Endothelial cell of umbilical vein (primary cell): ENCODE measurements around the gene RPS21. TPM values are rescaled to one million over a fixed set of nuclear protein-coding genes. Genes with fewer than 3 reads are reported as not detected.

Experiments
- BruUV-seq: library from RNA; stranded (reverse); fragments of 400-500 nt; replicated peaks from 2 replicates; lab custom pipeline; 2021; lab: Mats Ljungman, UMichigan
- CTCF ChIA-PET: fragments of 300-600, 350-600 bp; sonication (Branson Sonifier 250); formaldehyde crosslinking; loops from one replicate; lab custom pipeline; 2021; ENCODE audit warnings: antibody characterized with exemption, inconsistent platforms; lab: Charles Lee
- POLR2A ChIA-PET: fragments of 300-600, 350-600 bp; sonication (Branson Sonifier 250); formaldehyde crosslinking; loops from one replicate; lab custom pipeline; 2021; ENCODE audit warnings: antibody characterized with exemption, inconsistent platforms; lab: Charles Lee
- DNase-seq: peaks from one replicate; pipeline ENCODE4 v3.0.0-alpha.2; 2011; ENCODE audit warnings: low read depth, low spot score
- FAIRE-seq: peaks from 2 replicates; lab custom pipeline; 2011; peaks lifted over from hg19 to GRCh38; lab: Jason Lieb, UNC
- H2AFZ ChIP-seq: 2 replicates; pipeline ENCODE4 v1.6.0; 2012; ENCODE audit warnings: low read depth, low read length, control low read depth, inconsistent platforms
- H3K27ac ChIP-seq: 2 replicates; pipeline ENCODE4 v1.5.1; 2011; ENCODE audit warnings: low read depth, mild to moderate bottlenecking, control low read depth, low read length, moderate library complexity; ENCODE audit not compliant: insufficient read depth
- H3K27me3 ChIP-seq, 2 experiments: 2 replicates each; pipeline versions ENCODE4 v1.6.0 to v1.6.1; 2011; ENCODE audit warnings: low read length in 2 of 2, mixed read lengths in 1 of 2; ENCODE audit not compliant: control insufficient read depth in 2 of 2, insufficient read depth in 2 of 2
- H3K36me3 ChIP-seq, 2 experiments: 2 replicates in 1 of 2; 3 replicates in 1 of 2; pipeline ENCODE4 v1.5.1; 2011; ENCODE audit warnings: low read length in 2 of 2, mild to moderate bottlenecking in 1 of 2, moderate library complexity in 1 of 2; ENCODE audit not compliant: control insufficient read depth in 2 of 2, insufficient read depth in 2 of 2; ENCODE audit errors: extremely low read depth in 1 of 2
- H3K4me1 ChIP-seq: 3 replicates; pipeline ENCODE4 v1.5.1; 2011; ENCODE audit warnings: mild to moderate bottlenecking, low read length; ENCODE audit not compliant: control insufficient read depth, insufficient read depth; ENCODE audit errors: extremely low read depth
- H3K4me2 ChIP-seq: 2 replicates; pipeline ENCODE4 v1.6.1; 2011; ENCODE audit warnings: low read length, control low read depth, mixed read lengths; ENCODE audit not compliant: insufficient read depth
- H3K4me3 ChIP-seq, 3 experiments: fragments of 200-600 bp in 1 of 3; sonication (generic), shearing (Covaris generic) in 1 of 3; replicated peaks in 1 of 3; 2 replicates each; pipeline ENCODE4 v1.5.1; 2011 to 2016; ENCODE audit warnings: control low read depth in 3 of 3, low read length in 3 of 3, mild to moderate bottlenecking in 2 of 3, inconsistent platforms in 1 of 3, low read depth in 1 of 3, moderate library complexity in 1 of 3; ENCODE audit not compliant: insufficient read depth in 1 of 3
- H3K79me2 ChIP-seq: 2 replicates; pipeline ENCODE4 v1.6.0; 2012; ENCODE audit warnings: low read length, inconsistent platforms; ENCODE audit not compliant: control insufficient read depth, insufficient read depth
- H3K9ac ChIP-seq: replicated peaks from 2 replicates; pipeline ENCODE3; 2011; ENCODE audit warnings: low read length, control low read depth; ENCODE audit not compliant: insufficient read depth; ENCODE audit errors: extremely low read depth
- H3K9me1 ChIP-seq: replicated peaks from 3 replicates; pipeline ENCODE4 v1.6.0; 2011; ENCODE audit warnings: mild to moderate bottlenecking, low read length; ENCODE audit not compliant: control insufficient read depth, insufficient read depth; ENCODE audit errors: extremely low read depth
- H3K9me3 ChIP-seq: replicated peaks from 2 replicates; pipeline ENCODE4 v1.5.1; 2012; ENCODE audit warnings: low read length, inconsistent platforms; ENCODE audit not compliant: control insufficient read depth, insufficient read depth
- H4K20me1 ChIP-seq: replicated peaks from 2 replicates; pipeline ENCODE3; 2011; ENCODE audit warnings: mild to moderate bottlenecking, low read length; ENCODE audit not compliant: control insufficient read depth, insufficient read depth; ENCODE audit errors: extremely low read depth
- EZH2 ChIP-seq: IDR thresholded peaks from 2 replicates; pipeline ENCODE4 v1.6.1; 2012; ENCODE audit warnings: borderline replicate concordance, low read depth, mild to moderate bottlenecking, moderate library complexity, low read length, inconsistent platforms; ENCODE audit not compliant: severe bottlenecking
- FOS ChIP-seq: IDR thresholded peaks from 2 replicates; pipeline ENCODE4 v1.6.1; 2011; ENCODE audit warnings: mild to moderate bottlenecking, low read length, moderate library complexity, borderline replicate concordance; ENCODE audit not compliant: insufficient read depth
- JUN ChIP-seq: IDR thresholded peaks from 2 replicates; pipeline ENCODE4 v1.6.1; 2011; ENCODE audit warnings: borderline replicate concordance, low read depth; ENCODE audit not compliant: insufficient read length, insufficient read depth
- MAX ChIP-seq: IDR thresholded peaks from 2 replicates; pipeline ENCODE4 v1.6.1; 2011; ENCODE audit not compliant: insufficient read depth, insufficient read length
- MYC ChIP-seq: IDR thresholded peaks from one replicate; pipeline ENCODE4 v1.6.1; 2011; ENCODE audit warnings: mild to moderate bottlenecking, low read depth, low read length
- POLR2A ChIP-seq: IDR thresholded peaks from 2 replicates; pipeline ENCODE4 v1.6.1; 2012; ENCODE audit warnings: low read depth, mild to moderate bottlenecking, control low read depth, low read length
- POLR2AphosphoS5 ChIP-seq: IDR thresholded peaks from 2 replicates; pipeline ENCODE4 v1.6.1; 2012; ENCODE audit warnings: low read depth, mild to moderate bottlenecking, control low read depth, low read length, moderate library complexity; ENCODE audit not compliant: insufficient read depth
- dilution Hi-C: fragments of 300-500 bp; cut with MboI; formaldehyde crosslinking; loops from one replicate; pipeline ENCODE4 v1.15.0; 2019; ENCODE audit warnings: low sequenced_read_pairs; ENCODE audit not compliant: extremely low pct_ligation_motif_present
- intact Hi-C: fragments of 100-400 bp; cut with micrococcal nuclease; formaldehyde crosslinking; loops from one replicate; pipeline ENCODE4 v1.10.0; 2022
- polyA plus RNA-seq, 4 experiments: library from polyadenylated mRNA; depleted of rRNA in 3 of 4; stranded (reverse) in 3 of 4; unstranded in 1 of 4; fragments of >200 nt; gene quantifications; 2 replicates each; pipeline versions ENCODE4 v1.2.1 to v1.2.3, GENCODE V29; 2011 to 2012; ENCODE audit warnings: missing spikeins in 1 of 4
- total RNA-seq: library from RNA; stranded (reverse); gene quantifications from 2 replicates; pipeline ENCODE4 v1.2.3, GENCODE V29; 2021

Gene RPS21
- total and polyA plus RNA-seq, 2 donors (not counting 3 experiments of a cell fraction or from before 2014, with no cell fraction given) = 1,644 to 7,710 TPM

GRCh38 chr20:62389601-62390087, 2.7 kb downstream of the RPS21 start:
- POLR2A ChIA-PET = no interaction called here

GRCh38 chr20:62390317-62391164, 3.6 kb downstream of the RPS21 start:
- dilution Hi-C loops = no loop called here
- TF ChIP-seq MYC (no peak), POLR2A (peak; percentile 31), EZH2 (no peak), JUN (no peak)
- POLR2A ChIA-PET = no interaction called here

More at GRCh38 chr20:62389601-62390087, 2.7 kb downstream of the RPS21 start:
- DNase-seq (no peak), FAIRE-seq (no peak)
- Histone ChIP-seq H3K27me3 (no peaks in the 10 kb centered on the region), H3K27ac (no peak overlapping the region), H3K4me1 (peaks cover 15% of the 10 kb centered on the region), H2AFZ (no peak overlapping the region), H3K36me3 (peaks cover 12 to 21% of the 10 kb centered on the region in 2 experiments), H4K20me1 (no peaks in the 10 kb centered on the region), H3K4me3 (no peak overlapping the region), H3K9me3 (no peaks in the 10 kb centered on the region), H3K9me1 (no peaks in the 10 kb centered on the region), H3K4me2 (no peak overlapping the region), H3K79me2 (peaks cover 41% of the 10 kb centered on the region), H3K9ac (no peak overlapping the region)
- no TSS peak for BruUV-seq
- CTCF ChIA-PET = interaction anchor here (1.1 to 1.5 kb wide), 2 partner anchors 10 to 18 kb away, joined by 3 read pairs; no protein-coding TSS in a partner anchor
- TF ChIP-seq FOS = no peak
- TF ChIP-seq EZH2 = no peak
- no peak for TF ChIP-seq MAX
- peak; percentile 13 for TF ChIP-seq POLR2AphosphoS5
- TF ChIP-seq POLR2A = no peak
- dilution Hi-C loops (no loop called here), intact Hi-C loops (loop anchor here (10.0 kb wide), 2 partner anchors 205 to 415 kb away; partner anchors contain the start of genes MTG2 and OGFR)

More at GRCh38 chr20:62390317-62391164, 3.6 kb downstream of the RPS21 start:
- FAIRE-seq (no peak), DNase-seq (no peak)
- CTCF ChIA-PET = interaction anchor here (1.1 kb wide), 1 partner anchor 15 kb away, joined by 4 read pairs; no protein-coding TSS in a partner anchor
- no peak overlapping the region for H3K4me2 ChIP-seq
- H3K9me1 ChIP-seq = no peaks in the 10 kb centered on the region
- intact Hi-C loops = no loop called here
- no peak overlapping the region for H3K27ac ChIP-seq
- peaks cover 12 to 21% of the 10 kb centered on the region in 2 experiments for H3K36me3 ChIP-seq
- no peak overlapping the region for H3K9ac ChIP-seq
- no peaks in the 10 kb centered on the region for H3K27me3 ChIP-seq
- no peaks in the 10 kb centered on the region for H3K9me3 ChIP-seq
- no peaks in the 10 kb centered on the region for H4K20me1 ChIP-seq
- BruUV-seq = no TSS peak
- no peak overlapping the region for H3K4me3 ChIP-seq
- no peak overlapping the region for H2AFZ ChIP-seq
- peaks cover 15% of the 10 kb centered on the region for H3K4me1 ChIP-seq
- peaks cover 36% of the 10 kb centered on the region for H3K79me2 ChIP-seq
